Measurements from ENCODE around the gene RIGI. TPM values are rescaled to one million over a fixed set of nuclear protein-coding genes. Genes with fewer than 3 reads are reported as not detected.

Gene RIGI
- total and polyA plus RNA-seq, 9 of the 15 experiments (the other 6 are each of a cell fraction or from before 2014, with no cell fraction given) = 0.27 to 1.1 (median 0.54) TPM

DNA sequence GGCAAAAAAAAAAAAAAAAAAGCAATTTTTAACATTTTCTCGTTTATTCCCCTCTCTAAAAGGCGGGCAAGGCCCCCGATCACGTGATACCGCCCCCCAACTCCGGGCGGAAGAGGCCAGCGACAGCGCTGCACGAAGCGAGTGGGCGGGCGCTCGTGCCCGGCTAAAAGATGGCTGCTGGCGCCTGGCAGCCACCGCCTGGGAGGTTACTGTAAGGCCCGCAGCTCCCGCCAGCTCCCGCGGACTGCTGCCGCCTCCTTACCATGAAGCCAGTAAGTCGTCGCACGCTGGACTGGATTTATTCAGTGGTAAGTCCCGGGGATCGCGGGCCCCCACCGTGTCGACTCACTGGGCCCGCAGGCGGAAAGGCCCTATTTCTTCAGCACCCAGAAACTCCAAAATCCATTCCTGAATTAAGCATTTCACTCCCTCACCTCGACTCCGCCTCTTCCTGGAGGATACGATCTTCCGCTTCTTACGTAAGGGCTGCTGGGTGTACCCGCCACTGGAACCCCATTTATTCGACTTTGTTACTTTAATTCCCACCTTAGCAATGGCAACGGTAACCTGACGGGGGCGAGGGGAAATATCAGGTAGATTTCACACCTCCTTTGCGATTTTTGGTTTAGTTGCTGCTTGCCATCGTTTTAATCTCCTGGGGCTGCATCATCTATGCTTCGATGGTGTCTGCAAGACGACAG, 26.3 kb upstream of the RIGI start, which contains the start of the genes SMIM27 and TOPORS:
Gene SMIM27 (plus strand): TSS at position 156 of the 701 bp plus-strand sequence. CDS start 108 bp downstream, at position 264.
Gene TOPORS (minus strand): TSS at position 415 of the 701 bp plus-strand sequence. CDS start 150 bp downstream, at position 265.
- peak; percentile 72 to 90 (median 78) for DNase-seq (ENCODE audit: extremely low read depth in 1 of 4, low spot score in 3 of 4)
- peak; percentile 83 for FAIRE-seq
- Histone ChIP-seq H3K9ac (ENCODE audit: insufficient read depth in 1 of 2, low read depth in 2 of 2, low read length in 2 of 2) (peak within 1 kb of the TSS; percentile 86 to 95), H3K4me1 (replicated peaks in 1 of 2; ENCODE audit: control insufficient read depth in 2 of 2, insufficient read depth in 2 of 2, low read length in 2 of 2) (peaks cover 14 to 15% of the 10 kb centered on the region in 2 experiments; a peak in 4 of 5 replicates), H3K27ac (ENCODE audit: extremely low read depth, low read depth, low read length) (peak within 1 kb of the TSS; percentile 97), H3K27me3 (ENCODE audit: control insufficient read depth in 2 of 2, insufficient read depth in 2 of 2, low read length in 2 of 2) (no peaks in the 10 kb centered on the region), H3K4me2 (ENCODE audit: insufficient read depth, low read length) (peak within 1 kb of the TSS; percentile 96), H3K4me3 (peak within 1 kb of the TSS; percentile 73), H3K36me3 (ENCODE audit: control insufficient read depth, insufficient read depth, low read length) (peaks cover 13% of the 10 kb centered on the region; the same call in 2 of the 3 replicates), H3K79me2 (ENCODE audit: control insufficient read depth, insufficient read depth, low read length) (peaks cover 69% of the 10 kb centered on the region), H3K9me3 (replicated peaks; ENCODE audit: control insufficient read depth, insufficient read depth, low read depth, low read length) (no peaks in the 10 kb centered on the region), H3K9me1 (ENCODE audit: control insufficient read depth, insufficient read depth, low read length) (no peaks in the 10 kb centered on the region), H4K20me1 (replicated peaks; ENCODE audit: control insufficient read depth, insufficient read depth, low read length) (peaks cover 8% of the 10 kb centered on the region; the same call in 1 of the 2 replicates), H2AFZ (ENCODE audit: low read depth, low read length) (peak within 1 kb of the TSS; percentile 86)
- CTCF ChIA-PET (ENCODE audit: low intra/inter-chr PET ratio) = no interaction called here
- BruUV-seq (replicated peaks) = TSS peak; percentile 81
- 2% methylated on average over 23 of the region's 46 CpGs for WGBS (ENCODE audit: insufficient coverage, low coverage, missing lambda C conversion rate)
- POLR2A ChIA-PET = interaction anchor here (0.6 to 1.9 kb wide), 3 partner anchors 11 to 472 kb away, joined by 3 to 4 read pairs (median 3); partner anchors contain the start of gene DNAJA1
- intact Hi-C loops (cut with micrococcal nuclease) (loop anchor here (2.0 kb wide), 1 partner anchor 20 kb away; the partner anchor contains the start of gene NDUFB6), in situ Hi-C loops (cut with MboI) (loop anchor here (25.0 kb wide), 1 partner anchor 685 kb away; the partner anchor contains the start of gene SPINK4)
- ATAC-seq = peak; percentile 86
- TF ChIP-seq ZNF24 (IDR thresholded peaks at IDR 0.05) = no peak; the same call in 1 of the 2 replicates
- TF ChIP-seq TAF9B (IDR thresholded peaks at IDR 0.05; ENCODE audit: partially characterized antibody) = peak; percentile 97
- TF ChIP-seq ELF4 (CRISPR knock-in tag; IDR thresholded peaks at IDR 0.05) = 0 out of 2 replicates have a peak, but pooled peaks have one; percentile 8
- TF ChIP-seq, protein P1, sequence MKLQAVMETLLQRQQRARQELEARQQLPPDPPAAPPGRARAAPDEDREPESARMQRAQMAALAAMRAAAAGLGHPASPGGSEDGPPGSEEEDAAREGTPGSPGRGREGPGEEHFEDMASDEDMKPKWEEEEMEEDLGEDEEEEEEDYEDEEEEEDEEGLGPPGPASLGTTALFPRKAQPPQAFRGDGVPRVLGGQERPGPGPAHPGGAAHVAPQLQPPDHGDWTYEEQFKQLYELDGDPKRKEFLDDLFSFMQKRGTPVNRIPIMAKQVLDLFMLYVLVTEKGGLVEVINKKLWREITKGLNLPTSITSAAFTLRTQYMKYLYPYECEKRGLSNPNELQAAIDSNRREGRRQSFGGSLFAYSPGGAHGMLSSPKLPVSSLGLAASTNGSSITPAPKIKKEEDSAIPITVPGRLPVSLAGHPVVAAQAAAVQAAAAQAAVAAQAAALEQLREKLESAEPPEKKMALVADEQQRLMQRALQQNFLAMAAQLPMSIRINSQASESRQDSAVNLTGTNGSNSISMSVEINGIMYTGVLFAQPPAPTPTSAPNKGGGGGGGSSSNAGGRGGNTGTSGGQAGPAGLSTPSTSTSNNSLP (IDR thresholded peaks at IDR 0.05; ENCODE audit: borderline replicate concordance, low read depth, low read length) = no peak
- peak; percentile 49 to 68; a peak in 3 of 4 replicates for TF ChIP-seq MAZ (CRISPR knock-in tag; conservative IDR thresholded peaks at IDR 0.05 in 1 of 2, IDR thresholded peaks at IDR 0.05 in 1 of 2)
- TF ChIP-seq PHF8 (IDR thresholded peaks at IDR 0.05; ENCODE audit: borderline replicate concordance, low read length) = peak; percentile 85
- TF ChIP-seq RNF2 (IDR thresholded peaks at IDR 0.05) = 0 out of 2 replicates have a peak, but pooled peaks have one; percentile 10
- peak; percentile 80 for TF ChIP-seq POLR2B (IDR thresholded peaks at IDR 0.05; ENCODE audit: low read depth, partially characterized antibody)
- TF ChIP-seq GABPA (tag; conservative IDR thresholded peaks at IDR 0.05; ENCODE audit: low read depth) = peak; percentile 88
- TF ChIP-seq, protein P2, sequence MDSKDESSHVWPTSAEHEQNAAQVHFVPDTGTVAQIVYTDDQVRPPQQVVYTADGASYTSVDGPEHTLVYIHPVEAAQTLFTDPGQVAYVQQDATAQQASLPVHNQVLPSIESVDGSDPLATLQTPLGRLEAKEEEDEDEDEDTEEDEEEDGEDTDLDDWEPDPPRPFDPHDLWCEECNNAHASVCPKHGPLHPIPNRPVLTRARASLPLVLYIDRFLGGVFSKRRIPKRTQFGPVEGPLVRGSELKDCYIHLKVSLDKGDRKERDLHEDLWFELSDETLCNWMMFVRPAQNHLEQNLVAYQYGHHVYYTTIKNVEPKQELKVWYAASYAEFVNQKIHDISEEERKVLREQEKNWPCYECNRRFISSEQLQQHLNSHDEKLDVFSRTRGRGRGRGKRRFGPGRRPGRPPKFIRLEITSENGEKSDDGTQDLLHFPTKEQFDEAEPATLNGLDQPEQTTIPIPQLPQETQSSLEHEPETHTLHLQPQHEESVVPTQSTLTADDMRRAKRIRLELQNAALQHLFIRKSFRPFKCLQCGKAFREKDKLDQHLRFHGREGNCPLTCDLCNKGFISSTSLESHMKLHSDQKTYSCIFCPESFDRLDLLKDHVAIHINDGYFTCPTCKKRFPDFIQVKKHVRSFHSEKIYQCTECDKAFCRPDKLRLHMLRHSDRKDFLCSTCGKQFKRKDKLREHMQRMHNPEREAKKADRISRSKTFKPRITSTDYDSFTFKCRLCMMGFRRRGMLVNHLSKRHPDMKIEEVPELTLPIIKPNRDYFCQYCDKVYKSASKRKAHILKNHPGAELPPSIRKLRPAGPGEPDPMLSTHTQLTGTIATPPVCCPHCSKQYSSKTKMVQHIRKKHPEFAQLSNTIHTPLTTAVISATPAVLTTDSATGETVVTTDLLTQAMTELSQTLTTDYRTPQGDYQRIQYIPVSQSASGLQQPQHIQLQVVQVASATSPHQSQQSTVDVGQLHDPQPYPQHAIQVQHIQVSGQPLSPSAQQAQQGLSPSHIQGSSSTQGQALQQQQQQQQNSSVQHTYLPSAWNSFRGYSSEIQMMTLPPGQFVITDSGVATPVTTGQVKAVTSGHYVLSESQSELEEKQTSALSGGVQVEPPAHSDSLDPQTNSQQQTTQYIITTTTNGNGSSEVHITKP (IDR thresholded peaks at IDR 0.05; ENCODE audit: partially characterized antibody) = no peak
- TF ChIP-seq PHF20 (IDR thresholded peaks at IDR 0.05; ENCODE audit: partially characterized antibody) = peak; percentile 53
- TF ChIP-seq, protein P3, sequence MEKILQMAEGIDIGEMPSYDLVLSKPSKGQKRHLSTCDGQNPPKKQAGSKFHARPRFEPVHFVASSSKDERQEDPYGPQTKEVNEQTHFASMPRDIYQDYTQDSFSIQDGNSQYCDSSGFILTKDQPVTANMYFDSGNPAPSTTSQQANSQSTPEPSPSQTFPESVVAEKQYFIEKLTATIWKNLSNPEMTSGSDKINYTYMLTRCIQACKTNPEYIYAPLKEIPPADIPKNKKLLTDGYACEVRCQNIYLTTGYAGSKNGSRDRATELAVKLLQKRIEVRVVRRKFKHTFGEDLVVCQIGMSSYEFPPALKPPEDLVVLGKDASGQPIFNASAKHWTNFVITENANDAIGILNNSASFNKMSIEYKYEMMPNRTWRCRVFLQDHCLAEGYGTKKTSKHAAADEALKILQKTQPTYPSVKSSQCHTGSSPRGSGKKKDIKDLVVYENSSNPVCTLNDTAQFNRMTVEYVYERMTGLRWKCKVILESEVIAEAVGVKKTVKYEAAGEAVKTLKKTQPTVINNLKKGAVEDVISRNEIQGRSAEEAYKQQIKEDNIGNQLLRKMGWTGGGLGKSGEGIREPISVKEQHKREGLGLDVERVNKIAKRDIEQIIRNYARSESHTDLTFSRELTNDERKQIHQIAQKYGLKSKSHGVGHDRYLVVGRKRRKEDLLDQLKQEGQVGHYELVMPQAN (IDR thresholded peaks at IDR 0.05; ENCODE audit: borderline replicate concordance) = peak; percentile 27; the same call in 1 of the 2 replicates
- TF ChIP-seq SRSF3 (IDR thresholded peaks at IDR 0.05; ENCODE audit: insufficient read depth, low read length) = no peak
